ENCODE data around the gene GSTT2B.

DNA sequence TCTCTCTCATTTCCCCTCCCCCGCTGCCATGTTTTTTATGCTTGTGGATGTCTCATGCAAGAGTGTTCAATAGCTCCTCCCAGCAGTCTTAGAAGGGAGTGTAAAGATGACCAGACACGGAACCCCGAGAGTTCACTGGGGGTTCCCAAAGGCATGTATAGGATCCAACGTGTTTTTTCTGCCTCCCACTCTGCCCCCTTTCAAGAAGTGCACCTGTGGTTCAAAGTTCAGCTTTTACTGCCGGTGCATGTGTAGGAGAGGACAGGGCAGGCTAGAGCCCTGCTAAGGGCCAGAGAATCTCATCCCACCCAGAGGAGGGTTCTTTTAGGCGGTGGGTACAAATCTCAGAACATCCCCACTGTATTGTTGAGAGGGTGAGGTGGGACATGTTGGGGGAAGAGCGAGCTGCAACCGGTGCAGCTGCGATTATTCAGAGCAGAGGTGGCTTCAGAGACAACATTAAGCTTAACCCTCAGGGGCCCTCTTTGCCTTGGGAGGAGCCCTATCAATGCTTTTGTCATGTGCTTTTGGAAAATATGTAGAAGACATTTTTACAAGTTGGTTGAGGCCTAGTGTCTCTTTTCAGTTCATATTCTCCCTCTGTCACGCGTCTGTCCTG, 52.3 kb downstream of the GSTT2B start:
- no peak for TF ChIP-seq GABPA (IDR thresholded peaks at IDR 0.05; ENCODE audit: low read depth)
- TF ChIP-seq FOXJ3 (CRISPR knock-in tag; IDR thresholded peaks at IDR 0.05), result no peak
